Neural cell (in vitro differentiated cells): Measurements from ENCODE around the gene ADAMTSL2. TPM values are rescaled to one million over a fixed set of nuclear protein-coding genes. Genes with fewer than 3 reads are reported as not detected.

Experiments used
- H2AFZ ChIP-seq: fragments of 200-600, 300-800 bp; sonication (generic), shearing (Covaris generic); 2 replicates; pipeline ENCODE4 v1.6.0; 2014; ENCODE audit warnings: low read depth, mild to moderate bottlenecking, antibody characterized with exemption, low read length, moderate library complexity
- H3F3A ChIP-seq: fragments of 200-600 bp; shearing (Covaris generic); 2 replicates; pipeline ENCODE4 v1.6.1; 2016; ENCODE audit warnings: mild to moderate bottlenecking, moderate library complexity, mixed read lengths, antibody characterized with exemption, low read length; ENCODE audit not compliant: insufficient read depth, poor library complexity, severe bottlenecking
- H3K27ac ChIP-seq: fragments of 200-600, 300-800 bp; sonication (generic), shearing (Covaris generic); 2 replicates; pipeline ENCODE4 v1.5.1; 2014; ENCODE audit warnings: mild to moderate bottlenecking, low read length, moderate library complexity
- H3K27me3 ChIP-seq: fragments of 300-800, 200-600 bp; sonication (generic), shearing (Covaris generic); 2 replicates; pipeline ENCODE4 v1.6.0; 2014; ENCODE audit warnings: mild to moderate bottlenecking, low read depth, low read length, moderate library complexity; ENCODE audit not compliant: insufficient read depth
- H3K36me3 ChIP-seq: fragments of 300-800, 200-600 bp; sonication (generic), shearing (Covaris generic); 2 replicates; pipeline ENCODE4 v1.5.1; 2014; ENCODE audit warnings: mild to moderate bottlenecking, antibody characterized with exemption, low read length, moderate library complexity; ENCODE audit not compliant: insufficient read depth
- H3K4me2 ChIP-seq: fragments of 300-800, 200-600 bp; sonication (generic), shearing (Covaris generic); 2 replicates; pipeline ENCODE4 v1.6.0; 2014; ENCODE audit warnings: mild to moderate bottlenecking, low read length
- H3K4me3 ChIP-seq: fragments of 300-800, 200-600 bp; sonication (generic), shearing (Covaris generic); 2 replicates; pipeline ENCODE4 v1.5.1; 2014; ENCODE audit warnings: mild to moderate bottlenecking, low read length, moderate library complexity
- H3K79me2 ChIP-seq: fragments of 200-600 bp; shearing (Covaris generic); replicated peaks from 2 replicates; pipeline ENCODE4 v1.6.0; 2014; ENCODE audit warnings: mild to moderate bottlenecking, low read length, moderate library complexity; ENCODE audit not compliant: insufficient read depth
- H3K9ac ChIP-seq: fragments of 300-800, 200-600 bp; sonication (generic), shearing (Covaris generic); 2 replicates; pipeline ENCODE4 v1.6.1; 2016; ENCODE audit warnings: mild to moderate bottlenecking, low read length, mixed read lengths
- H3K9me2 ChIP-seq: fragments of 200-600 bp; shearing (Covaris generic); 2 replicates; pipeline ENCODE4 v1.6.1; 2016; ENCODE audit warnings: mild to moderate bottlenecking, low read length, mixed read lengths; ENCODE audit not compliant: insufficient read depth
- H3K9me3 ChIP-seq: fragments of 200-600, 300-800 bp; sonication (generic), shearing (Covaris generic); 2 replicates; pipeline ENCODE4 v1.6.1; 2016; ENCODE audit warnings: mild to moderate bottlenecking, mixed run types, low read length, moderate library complexity, mixed read lengths
- H4K20me1 ChIP-seq: fragments of 200-600 bp; shearing (Covaris generic); 2 replicates; pipeline ENCODE4 v1.6.1; 2016; ENCODE audit warnings: mild to moderate bottlenecking, mixed run types; ENCODE audit not compliant: insufficient read depth
- EP300 ChIP-seq: fragments of 450-650 bp; conservative IDR thresholded peaks from 2 replicates; pipeline ENCODE4 v1.6.1; 2014; ENCODE audit warnings: antibody characterized with exemption, mild to moderate bottlenecking, moderate library complexity; ENCODE audit not compliant: poor library complexity, severe bottlenecking
- EZH2 ChIP-seq: fragments of 200-600, 300-800 bp; shearing (Covaris generic), sonication (generic); IDR thresholded peaks from 2 replicates; pipeline ENCODE4 v1.6.1; 2014; ENCODE audit warnings: antibody characterized with exemption, low read length, borderline replicate concordance, mild to moderate bottlenecking; ENCODE audit not compliant: insufficient read depth, poor library complexity, severe bottlenecking
- MXI1 ChIP-seq: fragments of 450-650 bp; conservative IDR thresholded peaks from 2 replicates; pipeline ENCODE4 v1.6.1; 2014; ENCODE audit warnings: antibody characterized with exemption, mild to moderate bottlenecking; ENCODE audit not compliant: poor library complexity, severe bottlenecking
- POLR2AphosphoS5 ChIP-seq: IDR thresholded peaks from 2 replicates; pipeline ENCODE4 v1.6.1; 2012
- RAD21 ChIP-seq: fragments of 450-650 bp; conservative IDR thresholded peaks from 2 replicates; pipeline ENCODE4 v1.6.1; 2014; ENCODE audit warnings: antibody characterized with exemption, mild to moderate bottlenecking, moderate library complexity
- SMC3 ChIP-seq: fragments of 450-650 bp; conservative IDR thresholded peaks from 2 replicates; pipeline ENCODE4 v1.6.1; 2014; ENCODE audit warnings: antibody characterized with exemption, mild to moderate bottlenecking, moderate library complexity; ENCODE audit not compliant: poor library complexity
- TAF1 ChIP-seq: IDR thresholded peaks from 2 replicates; pipeline ENCODE4 v1.6.1; 2012; ENCODE audit warnings: low read depth
- polyA plus RNA-seq: library from polyadenylated mRNA; depleted of rRNA; stranded (reverse); fragments of >200 nt; gene quantifications from 2 replicates; pipeline ENCODE4 v1.2.3, GENCODE V29; 2014
- TF ChIP-seq, protein P1 (sequence below): fragments of 450-650 bp; IDR thresholded peaks from 2 replicates; pipeline ENCODE4 v1.5.1; 2014; ENCODE audit warnings: antibody characterized with exemption, mild to moderate bottlenecking, moderate library complexity; ENCODE audit not compliant: poor library complexity, severe bottlenecking
- TF ChIP-seq, protein P2 (sequence below): IDR thresholded peaks from 2 replicates; pipeline ENCODE4 v1.6.1; 2012; ENCODE audit warnings: borderline replicate concordance

ADAMTSL2 gene
- polyA plus RNA-seq, 1 donor from 2014 or later, result 0.85 TPM

DNA sequence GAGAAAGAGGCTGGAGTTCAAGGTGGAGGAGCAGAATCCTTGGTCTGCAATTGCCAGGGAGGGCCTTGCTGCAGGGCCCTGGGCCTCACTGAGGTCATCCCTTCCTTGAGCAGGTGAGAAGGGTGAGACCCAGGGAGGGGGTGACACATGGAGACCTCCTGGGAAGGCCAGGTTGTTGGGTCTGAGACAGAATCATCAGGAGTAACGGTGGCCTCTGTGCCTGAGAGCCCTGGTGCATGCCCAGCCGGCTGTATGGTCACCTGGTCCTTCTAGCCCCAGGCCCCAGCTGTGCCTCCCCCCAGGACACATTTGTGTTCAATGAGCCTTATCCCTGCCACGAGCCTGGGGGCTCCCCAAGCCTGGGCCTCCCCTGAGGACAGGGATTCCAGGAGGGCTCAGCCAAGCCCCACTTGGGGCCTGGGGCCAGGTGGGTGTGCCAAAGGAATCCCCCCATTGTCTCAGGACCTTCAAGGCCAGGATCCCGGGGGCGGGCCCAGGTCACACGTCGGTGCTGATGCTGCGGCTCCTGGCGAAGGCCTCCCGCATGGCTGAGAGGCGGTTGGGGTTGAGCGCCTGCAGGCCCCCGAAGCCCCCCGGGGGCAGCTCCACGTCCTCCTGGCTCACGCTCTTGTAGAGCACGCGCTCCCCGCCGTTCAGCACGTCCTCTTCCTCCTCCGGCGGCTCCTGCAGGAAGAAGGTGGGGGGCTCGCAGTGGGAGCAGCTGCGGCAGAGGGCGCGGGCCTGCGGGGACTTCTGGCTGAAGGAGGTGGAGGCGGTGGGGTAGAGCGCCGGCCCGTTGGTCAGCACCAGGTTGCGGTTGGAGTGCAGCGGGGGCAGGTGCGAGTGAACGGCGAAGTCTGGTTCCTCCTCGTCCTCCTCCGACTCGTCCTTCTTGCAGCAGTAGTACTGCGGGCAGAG is 44.3 kb downstream of the ADAMTSL2 start:
- Histone ChIP-seq H3K9ac (no peak overlapping the region), H2AFZ (no peak overlapping the region), H3K9me3 (no peaks in the 10 kb centered on the region), H3K9me2 (no peaks in the 10 kb centered on the region), H3F3A (no peaks in the 10 kb centered on the region), H3K36me3 (no peaks in the 10 kb centered on the region), H3K27me3 (no peaks in the 10 kb centered on the region), H3K79me2 (no peaks in the 10 kb centered on the region), H4K20me1 (no peaks in the 10 kb centered on the region), H3K4me2 (no peak overlapping the region), H3K27ac (no peak overlapping the region), H3K4me3 (no peak overlapping the region)
- TF ChIP-seq RAD21, result no peak

DNA sequence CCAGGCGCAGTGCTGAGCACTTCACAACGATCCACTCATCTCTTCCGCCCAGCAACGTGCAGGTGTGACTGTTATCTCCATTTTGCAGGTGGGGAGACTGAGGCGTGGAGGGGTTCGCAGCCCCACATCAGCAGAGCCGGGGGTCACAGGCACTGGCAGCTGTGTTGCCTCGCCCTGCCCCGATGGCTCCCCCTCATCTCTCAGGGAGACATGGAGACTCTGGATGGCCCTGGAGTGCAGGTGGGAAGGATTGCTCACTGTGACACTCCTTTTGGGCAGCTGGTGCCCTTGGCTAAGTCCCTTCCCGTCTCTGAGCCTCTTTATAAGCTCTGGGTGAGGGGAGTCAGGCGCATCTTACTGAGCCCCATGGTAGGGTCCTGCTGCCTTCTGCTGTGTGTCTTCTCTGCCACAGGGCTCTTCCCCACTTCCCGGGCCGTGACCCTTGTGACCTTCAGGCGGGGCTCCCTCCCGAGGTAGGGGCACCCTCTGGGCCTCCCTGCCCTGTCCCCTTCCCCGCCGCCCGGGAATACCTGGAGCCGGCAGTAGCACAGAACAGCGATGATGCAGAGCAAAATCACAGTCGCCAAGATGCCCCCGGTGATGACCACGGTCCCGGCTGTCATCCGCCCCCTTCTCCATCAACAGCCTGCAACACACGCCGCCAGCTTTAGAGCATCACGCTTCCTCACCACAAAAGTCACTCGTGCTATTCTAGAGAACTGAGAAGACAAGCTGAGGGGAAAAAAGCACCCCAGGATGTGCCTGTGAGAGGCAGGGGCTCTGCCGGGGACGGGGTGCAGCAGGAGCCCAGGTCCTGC is 45.3 kb downstream of the ADAMTSL2 start:
- Histone ChIP-seq H3K9me3 (no peaks in the 10 kb centered on the region), H3K9me2 (no peaks in the 10 kb centered on the region), H2AFZ (no peak overlapping the region), H3K36me3 (no peaks in the 10 kb centered on the region), H4K20me1 (no peaks in the 10 kb centered on the region), H3K4me3 (no peak overlapping the region), H3K79me2 (no peaks in the 10 kb centered on the region), H3K27me3 (no peaks in the 10 kb centered on the region), H3K4me2 (no peak overlapping the region), H3F3A (no peaks in the 10 kb centered on the region), H3K9ac (peak overlapping the region; percentile 25), H3K27ac (peak overlapping the region; percentile 1)
- TF ChIP-seq EP300 (no peak), SMC3 (no peak), POLR2AphosphoS5 (no peak), EZH2 (no peak), RAD21 (no peak), MXI1 (no peak), TAF1 (no peak)
- TF ChIP-seq, protein P1, sequence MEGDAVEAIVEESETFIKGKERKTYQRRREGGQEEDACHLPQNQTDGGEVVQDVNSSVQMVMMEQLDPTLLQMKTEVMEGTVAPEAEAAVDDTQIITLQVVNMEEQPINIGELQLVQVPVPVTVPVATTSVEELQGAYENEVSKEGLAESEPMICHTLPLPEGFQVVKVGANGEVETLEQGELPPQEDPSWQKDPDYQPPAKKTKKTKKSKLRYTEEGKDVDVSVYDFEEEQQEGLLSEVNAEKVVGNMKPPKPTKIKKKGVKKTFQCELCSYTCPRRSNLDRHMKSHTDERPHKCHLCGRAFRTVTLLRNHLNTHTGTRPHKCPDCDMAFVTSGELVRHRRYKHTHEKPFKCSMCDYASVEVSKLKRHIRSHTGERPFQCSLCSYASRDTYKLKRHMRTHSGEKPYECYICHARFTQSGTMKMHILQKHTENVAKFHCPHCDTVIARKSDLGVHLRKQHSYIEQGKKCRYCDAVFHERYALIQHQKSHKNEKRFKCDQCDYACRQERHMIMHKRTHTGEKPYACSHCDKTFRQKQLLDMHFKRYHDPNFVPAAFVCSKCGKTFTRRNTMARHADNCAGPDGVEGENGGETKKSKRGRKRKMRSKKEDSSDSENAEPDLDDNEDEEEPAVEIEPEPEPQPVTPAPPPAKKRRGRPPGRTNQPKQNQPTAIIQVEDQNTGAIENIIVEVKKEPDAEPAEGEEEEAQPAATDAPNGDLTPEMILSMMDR, result no peak
- TF ChIP-seq, protein P2, sequence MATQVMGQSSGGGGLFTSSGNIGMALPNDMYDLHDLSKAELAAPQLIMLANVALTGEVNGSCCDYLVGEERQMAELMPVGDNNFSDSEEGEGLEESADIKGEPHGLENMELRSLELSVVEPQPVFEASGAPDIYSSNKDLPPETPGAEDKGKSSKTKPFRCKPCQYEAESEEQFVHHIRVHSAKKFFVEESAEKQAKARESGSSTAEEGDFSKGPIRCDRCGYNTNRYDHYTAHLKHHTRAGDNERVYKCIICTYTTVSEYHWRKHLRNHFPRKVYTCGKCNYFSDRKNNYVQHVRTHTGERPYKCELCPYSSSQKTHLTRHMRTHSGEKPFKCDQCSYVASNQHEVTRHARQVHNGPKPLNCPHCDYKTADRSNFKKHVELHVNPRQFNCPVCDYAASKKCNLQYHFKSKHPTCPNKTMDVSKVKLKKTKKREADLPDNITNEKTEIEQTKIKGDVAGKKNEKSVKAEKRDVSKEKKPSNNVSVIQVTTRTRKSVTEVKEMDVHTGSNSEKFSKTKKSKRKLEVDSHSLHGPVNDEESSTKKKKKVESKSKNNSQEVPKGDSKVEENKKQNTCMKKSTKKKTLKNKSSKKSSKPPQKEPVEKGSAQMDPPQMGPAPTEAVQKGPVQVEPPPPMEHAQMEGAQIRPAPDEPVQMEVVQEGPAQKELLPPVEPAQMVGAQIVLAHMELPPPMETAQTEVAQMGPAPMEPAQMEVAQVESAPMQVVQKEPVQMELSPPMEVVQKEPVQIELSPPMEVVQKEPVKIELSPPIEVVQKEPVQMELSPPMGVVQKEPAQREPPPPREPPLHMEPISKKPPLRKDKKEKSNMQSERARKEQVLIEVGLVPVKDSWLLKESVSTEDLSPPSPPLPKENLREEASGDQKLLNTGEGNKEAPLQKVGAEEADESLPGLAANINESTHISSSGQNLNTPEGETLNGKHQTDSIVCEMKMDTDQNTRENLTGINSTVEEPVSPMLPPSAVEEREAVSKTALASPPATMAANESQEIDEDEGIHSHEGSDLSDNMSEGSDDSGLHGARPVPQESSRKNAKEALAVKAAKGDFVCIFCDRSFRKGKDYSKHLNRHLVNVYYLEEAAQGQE, result no peak
